ENCODE data around the gene CDK2AP2.

Gene CDK2AP2

DNA sequence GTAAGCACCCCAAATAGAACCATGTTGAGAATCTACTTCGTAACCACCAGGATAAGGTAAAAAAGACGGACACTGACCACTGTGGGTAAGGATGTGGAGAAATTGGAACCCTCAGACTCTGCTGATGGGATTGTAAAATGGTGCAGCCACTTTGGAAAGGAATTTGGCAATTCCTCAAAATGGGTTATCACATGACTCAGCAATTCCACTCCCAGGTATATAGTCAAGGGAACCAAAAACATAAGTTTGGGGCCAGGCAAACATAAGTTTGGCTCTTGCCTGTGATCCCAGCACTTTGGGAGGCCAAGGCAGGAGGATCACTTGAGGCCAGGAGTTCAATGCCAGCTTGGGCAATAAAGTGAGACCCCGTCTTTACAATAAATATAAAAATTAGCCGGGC, 20.4 kb upstream of the CDK2AP2 start:
- POLR2A ChIA-PET, result no interaction called here
- no peak for DNase-seq (ENCODE audit: low read depth, low spot score)
- TF ChIP-seq, protein P1, sequence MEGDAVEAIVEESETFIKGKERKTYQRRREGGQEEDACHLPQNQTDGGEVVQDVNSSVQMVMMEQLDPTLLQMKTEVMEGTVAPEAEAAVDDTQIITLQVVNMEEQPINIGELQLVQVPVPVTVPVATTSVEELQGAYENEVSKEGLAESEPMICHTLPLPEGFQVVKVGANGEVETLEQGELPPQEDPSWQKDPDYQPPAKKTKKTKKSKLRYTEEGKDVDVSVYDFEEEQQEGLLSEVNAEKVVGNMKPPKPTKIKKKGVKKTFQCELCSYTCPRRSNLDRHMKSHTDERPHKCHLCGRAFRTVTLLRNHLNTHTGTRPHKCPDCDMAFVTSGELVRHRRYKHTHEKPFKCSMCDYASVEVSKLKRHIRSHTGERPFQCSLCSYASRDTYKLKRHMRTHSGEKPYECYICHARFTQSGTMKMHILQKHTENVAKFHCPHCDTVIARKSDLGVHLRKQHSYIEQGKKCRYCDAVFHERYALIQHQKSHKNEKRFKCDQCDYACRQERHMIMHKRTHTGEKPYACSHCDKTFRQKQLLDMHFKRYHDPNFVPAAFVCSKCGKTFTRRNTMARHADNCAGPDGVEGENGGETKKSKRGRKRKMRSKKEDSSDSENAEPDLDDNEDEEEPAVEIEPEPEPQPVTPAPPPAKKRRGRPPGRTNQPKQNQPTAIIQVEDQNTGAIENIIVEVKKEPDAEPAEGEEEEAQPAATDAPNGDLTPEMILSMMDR (IDR thresholded peaks at IDR 0.05; ENCODE audit: insufficient read depth, low read length, missing control alignments), result no peak

DNA sequence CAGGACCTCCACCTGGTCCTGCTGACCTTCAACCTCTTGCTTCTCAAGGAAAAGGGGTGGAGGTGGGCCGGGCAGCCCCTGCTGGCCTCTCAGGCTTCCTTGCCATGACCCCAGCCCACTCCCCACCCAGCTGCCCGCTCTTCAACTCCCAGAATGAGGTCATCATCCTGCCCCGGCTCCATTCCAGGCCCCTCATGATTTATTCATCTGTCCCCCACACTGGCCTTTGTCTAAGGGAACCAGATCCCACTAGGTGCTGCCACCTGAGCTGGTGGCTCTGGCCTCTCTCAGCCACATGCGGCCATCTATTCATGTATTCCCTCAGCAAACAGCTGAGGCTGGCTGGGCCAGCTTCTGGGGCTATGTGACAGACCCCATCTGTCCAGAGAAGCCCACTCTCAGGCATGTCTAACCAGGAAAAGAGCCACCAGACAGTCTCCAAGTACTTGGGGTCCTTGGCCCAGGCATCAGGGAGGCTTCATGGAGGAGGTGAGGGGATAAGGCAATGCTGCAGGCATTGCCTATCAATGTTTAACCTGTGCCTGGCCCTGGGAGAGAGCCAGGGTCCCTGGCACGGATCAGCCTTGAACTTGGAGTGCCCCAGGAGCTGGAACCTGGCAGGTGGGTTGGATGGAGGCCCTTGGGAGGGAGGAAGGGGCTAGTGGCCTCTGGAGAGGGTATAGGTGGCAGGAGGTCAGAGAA, 17.5 kb upstream of the CDK2AP2 start:
- ChIA-PET CTCF (no interaction called here), POLR2A (no interaction called here)
- no peak for DNase-seq (ENCODE audit: low read depth, low spot score)
- H3K4me3 ChIP-seq (ENCODE audit: low read depth, low read length), result no peak overlapping the region
- TF ChIP-seq, protein P1 (IDR thresholded peaks at IDR 0.05; ENCODE audit: insufficient read depth, low read length, missing control alignments), result no peak

More for the DNA sequence above, 20.4 kb upstream of the CDK2AP2 start:
- no peak overlapping the region for H3K4me3 ChIP-seq (ENCODE audit: low read depth, low read length)
- CTCF ChIA-PET, result no interaction called here

DNA sequence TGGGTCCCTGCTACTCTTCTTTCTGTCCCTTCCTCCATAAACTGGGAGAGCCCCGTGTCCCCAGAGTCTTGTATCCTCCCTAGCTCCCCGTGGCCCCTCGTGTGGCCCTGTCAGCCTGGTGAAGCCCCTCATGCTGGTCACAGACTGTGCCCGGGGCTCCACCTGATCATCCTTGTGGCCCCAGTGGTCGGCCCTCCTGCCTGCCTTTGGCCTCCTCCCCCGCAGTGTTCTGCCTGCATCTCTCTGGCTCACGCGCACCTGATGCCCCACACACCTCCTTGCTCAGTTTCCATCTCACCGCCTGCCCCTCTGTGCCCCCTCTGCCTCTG, 16.5 kb upstream of the CDK2AP2 start:
- ChIA-PET POLR2A (no interaction called here), CTCF (no interaction called here)
- no peak overlapping the region for H3K4me3 ChIP-seq (ENCODE audit: low read depth, low read length)
- TF ChIP-seq, protein P1 (IDR thresholded peaks at IDR 0.05; ENCODE audit: insufficient read depth, low read length, missing control alignments), result no peak
- DNase-seq (ENCODE audit: low read depth, low spot score), result no peak

DNA sequence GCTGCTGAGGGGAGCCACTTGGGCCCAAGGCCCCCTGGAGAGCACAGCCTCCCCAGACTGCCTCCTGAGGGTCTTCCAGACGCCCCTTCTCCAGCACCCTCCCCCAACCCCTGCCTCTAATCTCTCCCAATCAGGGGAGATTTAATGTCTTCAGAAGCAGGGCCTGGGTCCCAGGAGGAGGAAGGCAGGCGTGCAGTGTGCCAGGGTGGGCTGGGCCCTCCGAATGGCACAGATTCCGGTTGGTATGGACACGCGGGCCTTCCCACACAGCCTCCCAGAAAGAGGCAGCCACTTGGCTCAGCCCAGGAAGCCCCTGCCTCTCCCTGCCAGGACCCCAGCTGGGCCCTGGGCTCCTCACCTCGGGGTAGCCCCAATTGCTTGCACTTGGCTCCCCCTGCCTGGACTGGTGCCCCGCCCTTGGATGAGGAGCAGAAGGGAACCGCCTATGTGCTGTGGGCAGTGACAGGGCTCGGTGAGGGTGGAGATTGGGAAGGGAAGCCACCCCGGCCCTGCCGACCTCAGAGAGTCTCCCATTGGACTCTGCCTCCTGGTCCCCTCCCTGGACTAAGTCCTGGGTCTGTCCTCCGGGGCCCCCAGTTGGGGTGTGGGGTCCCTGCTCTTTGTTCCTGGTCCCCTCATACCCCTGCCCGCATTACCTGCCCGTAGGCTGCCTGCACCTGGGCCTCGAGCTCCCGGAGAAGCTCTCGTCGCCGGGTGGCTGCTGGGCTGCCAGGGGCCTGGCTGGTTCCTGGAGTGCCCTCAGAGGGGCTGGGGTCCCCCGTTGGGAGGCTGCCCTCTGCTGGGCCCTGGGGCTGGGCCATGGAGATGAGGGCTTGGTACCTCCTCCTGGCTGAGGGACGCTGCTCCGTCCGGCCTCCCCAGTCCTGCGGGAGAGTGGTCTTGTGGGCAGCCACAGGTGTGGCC, 15.9 kb upstream of the CDK2AP2 start:
- CTCF ChIA-PET, result no interaction called here
- TF ChIP-seq, protein P1 (IDR thresholded peaks at IDR 0.05; ENCODE audit: insufficient read depth, low read length, missing control alignments), result no peak
- no peak for DNase-seq (ENCODE audit: low read depth, low spot score)
- POLR2A ChIA-PET, result no interaction called here
- H3K4me3 ChIP-seq (ENCODE audit: low read depth, low read length), result no peak overlapping the region

DNA sequence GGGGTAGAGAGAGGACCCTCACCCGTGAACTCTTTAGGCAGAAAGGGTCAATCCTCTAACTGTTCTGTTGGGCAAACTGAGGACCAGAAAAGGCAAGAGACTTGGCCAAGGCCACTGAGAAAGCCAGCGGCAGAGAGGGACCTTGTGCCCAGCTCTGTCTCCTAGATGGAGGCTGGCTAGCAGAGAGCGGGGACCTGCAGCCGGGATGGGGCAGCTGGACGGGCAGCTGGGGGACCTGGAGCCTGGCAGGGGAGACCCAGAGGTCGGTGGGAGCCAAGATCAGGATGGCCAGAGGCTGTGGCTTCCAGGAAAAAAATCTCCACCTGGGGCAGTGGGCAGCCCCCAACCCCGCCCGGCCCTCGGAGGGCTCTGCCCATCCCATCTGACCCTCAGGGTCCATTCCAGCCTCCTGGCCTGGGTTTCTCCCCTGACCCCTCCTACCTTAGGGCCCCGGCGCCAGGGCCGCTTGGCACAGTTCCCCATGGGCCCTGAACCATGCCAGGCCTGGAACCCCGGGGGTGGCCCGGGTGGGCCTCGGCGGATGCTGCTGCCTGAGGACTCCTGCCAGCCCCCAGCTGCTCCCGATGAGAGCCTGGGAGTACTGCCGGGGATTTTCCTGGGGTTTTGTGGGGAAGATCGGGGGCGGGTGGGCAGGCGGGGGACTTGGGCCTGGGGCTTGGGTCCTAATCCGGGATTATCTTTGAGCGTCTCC, 15.0 kb upstream of the CDK2AP2 start, which contains the start of gene CABP2:
Gene CABP2, minus strand, starts transcription at position 603 of the 712 bp plus-strand sequence. Its CDS starts 120 bp downstream, at position 483.
- CTCF ChIA-PET, result no interaction called here
- no peak for DNase-seq (ENCODE audit: low read depth, low spot score)
- H3K4me3 ChIP-seq (ENCODE audit: low read depth, low read length), result no peak within 1 kb of the TSS
- TF ChIP-seq, protein P1 (IDR thresholded peaks at IDR 0.05; ENCODE audit: insufficient read depth, low read length, missing control alignments), result no peak
- POLR2A ChIA-PET, result no interaction called here

DNA sequence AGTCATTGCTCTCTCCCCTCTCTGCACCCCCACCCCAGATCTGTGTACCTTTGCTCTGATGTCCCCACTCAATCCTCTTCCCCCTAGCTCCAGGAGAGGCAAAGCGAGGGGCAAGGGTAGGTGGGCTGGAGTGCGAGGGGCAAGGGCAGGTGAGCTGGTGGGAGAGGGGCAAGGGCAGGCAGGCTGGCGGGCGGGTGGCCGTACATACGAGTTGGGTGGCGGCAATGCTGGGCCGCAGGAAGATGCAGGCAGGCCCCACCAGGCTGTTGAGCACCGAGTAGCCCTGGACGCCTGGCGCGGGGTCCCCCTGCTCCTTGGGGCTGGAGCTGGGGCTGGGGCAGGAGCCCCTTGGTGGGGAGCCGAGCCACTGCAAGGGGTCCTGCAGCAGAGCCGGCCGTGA, 14.4 kb upstream of the CDK2AP2 start:
- CTCF ChIA-PET, result no interaction called here
- TF ChIP-seq, protein P1 (IDR thresholded peaks at IDR 0.05; ENCODE audit: insufficient read depth, low read length, missing control alignments), result no peak
- no peak overlapping the region for H3K4me3 ChIP-seq (ENCODE audit: low read depth, low read length)
- POLR2A ChIA-PET, result no interaction called here
- DNase-seq (ENCODE audit: low read depth, low spot score), result no peak

All from AG04449 (cell line).